Natural killer cell (primary cell): ENCODE results near the gene ILKAP. TPM values are rescaled to one million over a fixed set of nuclear protein-coding genes. Genes with fewer than 3 reads are reported as not detected.

Source experiments
- ATAC-seq, 3 donors: fragments of 150-1000 bp in 2 of 3; fragments of 200-7000 bp in 1 of 3; cut with Tn5 transposase; 1 replicate in 1 of 3; 2 replicates in 2 of 3; pipeline ENCODE4 v1.10.0; 2021; ENCODE audit warnings: mild to moderate bottlenecking in 2 of 3, moderate library complexity in 2 of 3
- DNase-seq, 2 donors: peaks; one replicate each; pipeline versions ENCODE4 v3.0.0 to v3.0.0-alpha.2; 2013 to 2021; ENCODE audit warnings: mixed read lengths in 1 of 2
- H3K27ac ChIP-seq: one replicate; pipeline ENCODE4 v1.5.1; 2013; ENCODE audit warnings: mild to moderate bottlenecking, low read length
- H3K27me3 ChIP-seq: one replicate; pipeline ENCODE4 v1.6.1; 2013; ENCODE audit warnings: low read length; ENCODE audit not compliant: control insufficient read depth, insufficient read depth
- H3K36me3 ChIP-seq: one replicate; pipeline ENCODE4 v1.6.1; 2013; ENCODE audit warnings: low read length; ENCODE audit not compliant: control insufficient read depth, insufficient read depth
- H3K4me1 ChIP-seq: one replicate; pipeline ENCODE4 v1.6.1; 2013; ENCODE audit warnings: low read length; ENCODE audit not compliant: control insufficient read depth, insufficient read depth
- H3K4me3 ChIP-seq: one replicate; pipeline ENCODE4 v1.5.1; 2013; ENCODE audit warnings: low read length
- H3K9me3 ChIP-seq: one replicate; pipeline ENCODE4 v1.6.1; 2013; ENCODE audit warnings: low read length; ENCODE audit not compliant: control insufficient read depth, insufficient read depth
- H3K27ac Mint-ChIP-seq, 2 donors: one replicate each; pipeline ENCODE4 v1.8.0; 2022; ENCODE audit warnings: mild to moderate bottlenecking in 2 of 2, mixed read lengths in 2 of 2, moderate library complexity in 1 of 2
- H3K27me3 Mint-ChIP-seq, 2 donors: one replicate each; pipeline ENCODE4 v1.8.0; 2022; ENCODE audit warnings: low read depth in 2 of 2, mixed read lengths in 2 of 2
- H3K36me3 Mint-ChIP-seq: one replicate; pipeline ENCODE4 v1.8.0; 2022; ENCODE audit warnings: mixed read lengths
- H3K4me1 Mint-ChIP-seq, 2 donors: one replicate each; pipeline ENCODE4 v1.8.0; 2022; ENCODE audit warnings: mixed read lengths in 2 of 2
- H3K4me3 Mint-ChIP-seq: one replicate; pipeline ENCODE4 v1.8.0; 2022; ENCODE audit warnings: mild to moderate bottlenecking, moderate library complexity, mixed read lengths
- H3K9me3 Mint-ChIP-seq, 2 donors: one replicate each; pipeline ENCODE4 v1.8.0; 2022; ENCODE audit warnings: mixed read lengths in 2 of 2
- WGBS: methylation state at CpG from one replicate; pipeline ENCODE4 v1.1.7; 2013; ENCODE audit warnings: missing lambda C conversion rate; ENCODE audit not compliant: insufficient coverage; 5-methylcytosine and 5-hydroxymethylcytosine counted together
- intact Hi-C: fragments of 100-400 bp; cut with micrococcal nuclease; formaldehyde crosslinking; loops from one replicate; pipeline ENCODE4 v1.14.2; 2022
- total RNA-seq, 4 donors: library from RNA; stranded (reverse); fragments of 120-200 nt in 1 of 4; gene quantifications; one replicate each; pipeline versions ENCODE4 v1.2.3 to v1.2.4, GENCODE V29; 2013 to 2022
- TF ChIP-seq, protein P1 (sequence below): fragments of 200-600 bp; IDR thresholded peaks from one replicate; pipeline ENCODE4 v1.8.0; 2022; ENCODE audit warnings: antibody characterized with exemption

Gene ILKAP
- total RNA-seq, 3 donors from 2014 or later (not counting 1 experiment from before 2014, with no cell fraction given): 146 to 200 (median 183) TPM

DNA sequence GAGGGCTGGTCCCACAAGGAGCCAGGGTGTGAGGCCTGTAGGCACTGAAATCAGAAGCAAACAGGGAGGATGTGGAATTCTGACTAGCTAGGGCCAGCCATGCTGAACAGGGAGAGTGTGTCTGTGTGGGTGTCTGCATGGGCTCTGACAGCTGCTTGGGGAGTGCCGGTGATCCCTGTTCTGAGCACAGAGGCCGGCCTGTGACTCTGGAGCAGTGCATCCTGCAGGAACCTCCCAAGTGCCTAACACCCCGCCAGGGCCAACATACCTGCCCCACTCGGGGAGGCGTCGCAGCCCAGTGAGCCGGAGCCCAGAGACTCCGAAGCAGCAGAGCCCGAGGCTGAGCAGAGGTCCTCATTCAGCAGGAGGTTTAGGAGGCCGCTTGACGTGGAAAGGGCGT is 47.8 kb upstream of the ILKAP start:
- Histone ChIP-seq H3K4me3 (no peak overlapping the region), H3K27ac (no peak overlapping the region), H3K27me3 (no peaks in the 10 kb centered on the region), H3K4me1 (no peaks in the 10 kb centered on the region), H3K9me3 (no peaks in the 10 kb centered on the region), H3K36me3 (peaks cover 36% of the 10 kb centered on the region)
- WGBS: 95% methylated on average over 12 of the region's 12 CpGs
- H3K27ac Mint-ChIP-seq: no peak overlapping the region
- H3K9me3 Mint-ChIP-seq: no peaks in the 10 kb centered on the region
- DNase-seq (no peak), ATAC-seq (peak in 1 of 3 donors; percentile 10)
- no peaks in the 10 kb centered on the region for H3K4me1 Mint-ChIP-seq
- H3K4me3 Mint-ChIP-seq: no peak overlapping the region
- intact Hi-C loops: no loop called here
- peaks cover 3% of the 10 kb centered on the region for H3K36me3 Mint-ChIP-seq
- no peaks in the 10 kb centered on the region for H3K27me3 Mint-ChIP-seq
- TF ChIP-seq, protein P1, sequence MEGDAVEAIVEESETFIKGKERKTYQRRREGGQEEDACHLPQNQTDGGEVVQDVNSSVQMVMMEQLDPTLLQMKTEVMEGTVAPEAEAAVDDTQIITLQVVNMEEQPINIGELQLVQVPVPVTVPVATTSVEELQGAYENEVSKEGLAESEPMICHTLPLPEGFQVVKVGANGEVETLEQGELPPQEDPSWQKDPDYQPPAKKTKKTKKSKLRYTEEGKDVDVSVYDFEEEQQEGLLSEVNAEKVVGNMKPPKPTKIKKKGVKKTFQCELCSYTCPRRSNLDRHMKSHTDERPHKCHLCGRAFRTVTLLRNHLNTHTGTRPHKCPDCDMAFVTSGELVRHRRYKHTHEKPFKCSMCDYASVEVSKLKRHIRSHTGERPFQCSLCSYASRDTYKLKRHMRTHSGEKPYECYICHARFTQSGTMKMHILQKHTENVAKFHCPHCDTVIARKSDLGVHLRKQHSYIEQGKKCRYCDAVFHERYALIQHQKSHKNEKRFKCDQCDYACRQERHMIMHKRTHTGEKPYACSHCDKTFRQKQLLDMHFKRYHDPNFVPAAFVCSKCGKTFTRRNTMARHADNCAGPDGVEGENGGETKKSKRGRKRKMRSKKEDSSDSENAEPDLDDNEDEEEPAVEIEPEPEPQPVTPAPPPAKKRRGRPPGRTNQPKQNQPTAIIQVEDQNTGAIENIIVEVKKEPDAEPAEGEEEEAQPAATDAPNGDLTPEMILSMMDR: no peak

DNA sequence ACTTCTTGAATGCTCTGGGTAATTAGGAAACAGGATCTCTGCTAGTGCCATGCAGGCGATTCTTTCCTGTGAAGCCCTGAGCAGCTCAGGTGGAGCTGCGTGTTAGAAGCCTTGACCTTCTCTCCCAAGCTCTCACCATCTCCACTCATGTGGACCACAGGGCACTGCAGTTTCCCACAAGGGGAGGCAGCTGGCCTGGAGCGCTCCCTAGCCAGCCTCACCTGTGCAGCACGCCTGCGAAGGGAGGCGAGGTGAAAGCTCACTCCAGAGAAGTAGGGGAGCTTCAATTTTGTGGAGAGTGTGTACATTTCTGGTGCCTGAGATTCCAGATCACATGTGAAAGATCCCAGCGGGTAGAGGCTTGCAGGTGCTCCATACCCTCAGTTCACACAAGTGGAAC is 47.4 kb upstream of the ILKAP start:
- ATAC-seq (no peak), DNase-seq (no peak)
- Histone ChIP-seq H3K36me3 (peaks cover 37% of the 10 kb centered on the region), H3K27me3 (no peaks in the 10 kb centered on the region), H3K27ac (no peak overlapping the region), H3K9me3 (no peaks in the 10 kb centered on the region), H3K4me1 (no peaks in the 10 kb centered on the region), H3K4me3 (no peak overlapping the region)
- Mint-ChIP-seq H3K36me3 (peaks cover 7% of the 10 kb centered on the region), H3K4me1 (no peaks in the 10 kb centered on the region), H3K27me3 (no peaks in the 10 kb centered on the region), H3K9me3 (no peaks in the 10 kb centered on the region), H3K27ac (no peak overlapping the region), H3K4me3 (no peak overlapping the region)
- intact Hi-C loops: no loop called here
- WGBS: 97% methylated on average over 7 of the region's 7 CpGs
- TF ChIP-seq, protein P1: no peak

DNA sequence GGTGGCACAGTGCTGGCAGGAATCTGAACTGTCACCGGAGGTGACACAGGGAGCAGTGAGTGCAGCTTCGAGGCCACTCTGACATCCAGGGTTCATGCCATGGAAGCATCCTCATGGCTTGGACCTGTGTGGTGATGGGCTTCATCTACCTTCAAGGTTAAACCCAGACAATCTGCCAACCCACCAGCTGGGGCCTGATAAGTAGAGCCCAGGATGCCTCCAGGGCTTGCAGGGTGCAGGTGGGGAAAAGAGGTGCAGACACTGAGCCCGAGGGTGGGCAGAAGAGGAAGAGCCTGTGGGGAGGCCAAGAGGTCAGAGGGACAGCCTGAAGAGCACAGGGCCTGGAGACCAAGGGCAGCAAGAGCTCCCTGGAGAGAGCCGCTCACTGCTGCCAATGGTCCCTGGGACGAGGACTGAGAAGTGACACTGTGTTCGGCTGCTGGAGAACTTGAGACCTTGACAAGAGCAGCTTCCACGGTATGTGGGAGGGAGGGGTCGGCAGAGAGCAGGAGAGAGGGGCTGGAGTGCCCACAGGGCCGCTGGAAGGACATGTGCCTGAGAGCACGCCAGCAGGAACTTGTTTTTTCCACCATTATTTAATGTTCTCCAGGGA is 44.5 kb upstream of the ILKAP start:
- TF ChIP-seq, protein P1: no peak
- WGBS: 96% methylated on average over 9 of the region's 10 CpGs
- Histone ChIP-seq H3K4me1 (no peaks in the 10 kb centered on the region), H3K27me3 (no peaks in the 10 kb centered on the region), H3K27ac (no peak overlapping the region), H3K9me3 (no peaks in the 10 kb centered on the region), H3K36me3 (peaks cover 23% of the 10 kb centered on the region), H3K4me3 (no peak overlapping the region)
- DNase-seq (no peak), ATAC-seq (no peak)
- Mint-ChIP-seq H3K36me3 (peaks cover 7% of the 10 kb centered on the region), H3K27me3 (no peaks in the 10 kb centered on the region), H3K4me3 (no peak overlapping the region), H3K4me1 (no peaks in the 10 kb centered on the region), H3K27ac (no peak overlapping the region), H3K9me3 (no peaks in the 10 kb centered on the region)
- intact Hi-C loops: no loop called here
